HepG2 (cell line): ENCODE data around the gene ETDC. TPM values are rescaled to one million over a fixed set of nuclear protein-coding genes. Genes with fewer than 3 reads are reported as not detected.

ENCODE experiments used
- ATAC-seq: fragments of 200-7000 bp; cut with Tn5 transposase; 3 replicates; pipeline ENCODE4 v1.9.1; 2020; ENCODE audit warnings: mild to moderate bottlenecking, moderate library complexity
- BruUV-seq: library from RNA; stranded (reverse); fragments of 400-500 nt; replicated peaks from 2 replicates; lab custom pipeline; 2021; lab: Mats Ljungman, UMichigan
- CTCF ChIA-PET: fragments of 300-600 bp; formaldehyde crosslinking; extraction: SDS; loops from one replicate; lab custom pipeline; 2021; ENCODE audit warnings: low total read pairs, inconsistent platforms, low intra/inter-chr PET ratio; lab: Yijun Ruan, JAX
- POLR2A ChIA-PET: fragments of 350-600 bp; sonication (Branson Sonifier 250); formaldehyde crosslinking; loops from one replicate; lab custom pipeline; 2020; ENCODE audit warnings: antibody characterized with exemption, inconsistent platforms; lab: Yijun Ruan, JAX
- DNase-seq: peaks from one replicate; pipeline ENCODE4 v3.0.0-alpha.2; 2015; ENCODE audit warnings: low spot score
- FAIRE-seq: peaks from 3 replicates; lab custom pipeline; 2011; peaks lifted over from hg19 to GRCh38; lab: Jason Lieb, UNC
- H2AFZ ChIP-seq: one replicate; pipeline ENCODE4 v1.6.1; 2011; ENCODE audit warnings: low read length, inconsistent platforms
- H3K27ac ChIP-seq: fragments of 300-600 bp; 3 replicates; pipeline ENCODE4 v1.8.0; 2011; ENCODE audit warnings: mixed run types, mild to moderate bottlenecking, mixed read lengths, low read length, inconsistent platforms; ENCODE audit not compliant: insufficient read depth; ENCODE audit errors: extremely low read length
- H3K27me3 ChIP-seq, 2 experiments: fragments of 200-600 bp in 1 of 2; 2 replicates in 1 of 2; 3 replicates in 1 of 2; pipeline versions ENCODE4 v1.6.0 to v1.8.0; 2011; ENCODE audit warnings: low read length in 2 of 2, mild to moderate bottlenecking in 2 of 2, moderate library complexity in 2 of 2, inconsistent platforms in 1 of 2; ENCODE audit not compliant: insufficient read depth in 2 of 2, control insufficient read depth in 1 of 2
- H3K36me3 ChIP-seq, 2 experiments: fragments of 200-600 bp in 1 of 2; replicated peaks in 1 of 2; 2 replicates in 1 of 2; 3 replicates in 1 of 2; pipeline versions ENCODE4 v1.5.1 to v1.8.0; 2011; ENCODE audit warnings: low read length in 2 of 2, inconsistent platforms in 1 of 2; ENCODE audit not compliant: insufficient read depth in 2 of 2, control insufficient read depth in 1 of 2
- H3K4me1 ChIP-seq: 2 replicates; pipeline ENCODE4 v1.5.1; 2012; ENCODE audit warnings: low read length, inconsistent platforms; ENCODE audit not compliant: insufficient read depth
- H3K4me2 ChIP-seq: 2 replicates; pipeline ENCODE4 v1.6.0; 2011; ENCODE audit warnings: low read depth, low read length, inconsistent platforms
- H3K4me3 ChIP-seq, 3 experiments: fragments of 200-600 bp in 1 of 3; sonication (generic), shearing (Covaris generic) in 1 of 3; replicated peaks in 1 of 3; 2 replicates each; pipeline ENCODE4 v1.5.1; 2011 to 2016; ENCODE audit warnings: low read length in 3 of 3, inconsistent platforms in 2 of 3, low read depth in 2 of 3, mild to moderate bottlenecking in 2 of 3, control low read depth in 1 of 3, mixed read lengths in 1 of 3; ENCODE audit not compliant: insufficient read depth in 1 of 3
- H3K79me2 ChIP-seq: one replicate; pipeline ENCODE4 v1.6.1; 2011; ENCODE audit warnings: low read length, inconsistent platforms; ENCODE audit not compliant: insufficient read depth
- H3K9ac ChIP-seq: 2 replicates; pipeline ENCODE4 v1.6.0; 2011; ENCODE audit warnings: mild to moderate bottlenecking, low read depth, low read length, inconsistent platforms; ENCODE audit not compliant: insufficient read depth
- H3K9me3 ChIP-seq: 2 replicates; pipeline ENCODE4 v1.5.1; 2012; ENCODE audit warnings: mild to moderate bottlenecking, low read length
- H4K20me1 ChIP-seq: 2 replicates; pipeline ENCODE4 v1.6.0; 2011; ENCODE audit warnings: inconsistent platforms, mild to moderate bottlenecking, low read length, moderate library complexity; ENCODE audit not compliant: insufficient read depth
- NFIB ChIP-seq: sonication (generic); formaldehyde crosslinking; IDR thresholded peaks from 2 replicates; pipeline ENCODE4 v1.9.0; 2021; ENCODE audit warnings: missing genetic modification reagents, mild to moderate bottlenecking, borderline replicate concordance
- NFKB2 ChIP-seq: sonication (generic); formaldehyde crosslinking; IDR thresholded peaks from 2 replicates; pipeline ENCODE4 v1.4.0; 2020; ENCODE audit warnings: missing genetic modification reagents, borderline replicate concordance
- NPAS2 ChIP-seq: sonication (generic); formaldehyde crosslinking; IDR thresholded peaks from 2 replicates; pipeline ENCODE4 v1.8.0; 2022; ENCODE audit warnings: mild to moderate bottlenecking, missing genetic modification reagents, borderline replicate concordance
- NR2C2 ChIP-seq: sonication (generic); formaldehyde crosslinking; IDR thresholded peaks from 2 replicates; pipeline ENCODE4 v1.4.0; 2020; ENCODE audit warnings: missing genetic modification reagents, mild to moderate bottlenecking, moderate library complexity, borderline replicate concordance
- ZNF652 ChIP-seq: IDR thresholded peaks from 2 replicates; pipeline ENCODE4 v1.6.1; 2016; ENCODE audit warnings: low read depth, borderline replicate concordance
- ZNF766 ChIP-seq: sonication (generic); formaldehyde crosslinking; IDR thresholded peaks from 2 replicates; pipeline ENCODE4 v1.5.0; 2020; ENCODE audit warnings: missing genetic modification reagents, borderline replicate concordance
- ZNF83 ChIP-seq: sonication (generic); formaldehyde crosslinking; IDR thresholded peaks from 2 replicates; pipeline ENCODE4 v1.4.0; 2020; ENCODE audit warnings: missing genetic modification reagents, mild to moderate bottlenecking, borderline replicate concordance
- WGBS: methylation state at CpG from one replicate; pipeline ENCODE4 v1.1.6; 2017; ENCODE audit warnings: low lambda C conversion rate; 5-methylcytosine and 5-hydroxymethylcytosine counted together
- in situ Hi-C: cut with HindIII; loops from 2 replicates; pipeline ENCODE4 v1.10.0; 2017; ENCODE audit warnings: low pct_unique_long_range_greater_than_20kb; ENCODE audit not compliant: extremely low pct_ligation_motif_present
- intact Hi-C: fragments of 100-400 bp; cut with micrococcal nuclease; formaldehyde crosslinking; loops from one replicate; pipeline ENCODE4 v1.10.0; 2022; ENCODE audit not compliant: unreplicated experiment
- polyA plus RNA-seq, 8 experiments: library from polyadenylated mRNA; depleted of rRNA in 3 of 8; stranded (reverse) in 7 of 8; unstranded in 1 of 8; fragments of >200 nt; fragmentation: Illumina TruSeq in 4 of 8; extraction: Trizol in 4 of 8; gene quantifications; 2 replicates each; pipeline versions ENCODE4 v1.2.1 to v1.2.3, GENCODE V29; 2011 to 2016; ENCODE audit warnings: low read depth in 4 of 8, missing spikeins in 1 of 8, mixed read lengths in 1 of 8; ENCODE audit not compliant: insufficient read depth in 1 of 8
- total RNA-seq, 5 experiments: library from RNA; depleted of rRNA; stranded (reverse); fragments of >200 nt; fragmentation: Illumina TruSeq; extraction: Trizol; gene quantifications; 2 replicates each; pipeline ENCODE4 v1.2.3, GENCODE V29; 2016; ENCODE audit warnings: low read depth in 1 of 5
- TF ChIP-seq, protein P1 (sequence below): sonication (generic); formaldehyde crosslinking; IDR thresholded peaks from 2 replicates; pipeline ENCODE4 v1.9.0; 2021; ENCODE audit warnings: missing genetic modification reagents, mild to moderate bottlenecking, borderline replicate concordance
- TF ChIP-seq, protein P2 (sequence below): conservative IDR thresholded peaks from 2 replicates; pipeline ENCODE4 v1.6.1; 2018; ENCODE audit warnings: missing genetic modification reagents
- TF ChIP-seq, protein P3 (sequence below): sonication (generic); formaldehyde crosslinking; IDR thresholded peaks from 2 replicates; pipeline ENCODE4 v1.4.0; 2020; ENCODE audit warnings: mild to moderate bottlenecking, missing genetic modification reagents
- TF ChIP-seq, protein P4 (sequence below): sonication (generic); formaldehyde crosslinking; conservative IDR thresholded peaks from 2 replicates; pipeline ENCODE4 v1.8.0; 2022; ENCODE audit warnings: low read depth, missing genetic modification reagents
- TF ChIP-seq, protein P5 (sequence below): sonication (generic); formaldehyde crosslinking; IDR thresholded peaks from 2 replicates; pipeline ENCODE4 v1.4.0; 2020; ENCODE audit warnings: missing genetic modification reagents, mild to moderate bottlenecking, borderline replicate concordance

The ETDC gene
- total and polyA plus RNA-seq, 2 of the 13 experiments (the other 11 are each of a cell fraction or from before 2014, with no cell fraction given), result not detected

DNA sequence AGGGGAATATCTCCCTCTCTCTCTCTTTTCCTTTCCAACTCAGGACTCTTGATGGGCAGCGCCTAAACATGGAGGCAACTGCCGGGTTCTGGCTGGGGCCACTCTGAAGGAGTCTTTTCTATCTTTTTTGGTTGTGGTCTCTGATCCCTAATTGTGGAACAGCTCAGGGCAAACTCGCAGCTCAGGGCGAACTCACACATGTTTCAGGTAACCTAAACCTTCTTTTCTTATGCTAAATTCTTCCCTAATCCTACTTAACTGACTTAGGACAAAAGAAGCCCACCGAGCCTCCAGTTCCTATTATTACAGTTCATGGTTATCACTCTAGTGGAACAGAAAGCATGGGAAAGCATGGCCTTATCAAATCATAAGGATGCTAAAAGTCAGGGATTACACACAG, 36.1 kb upstream of the ETDC start:
- H4K20me1 ChIP-seq, result no peaks in the 10 kb centered on the region
- TF ChIP-seq NFKB2 (no peak), ZNF83 (CRISPR knock-in tag) (no peak), NFIB (CRISPR knock-in tag) (no peak), ZNF652 (CRISPR knock-in tag) (no peak), NPAS2 (no peak), NR2C2 (CRISPR knock-in tag) (no peak), ZNF766 (CRISPR knock-in tag) (no peak)
- TF ChIP-seq, protein P1, sequence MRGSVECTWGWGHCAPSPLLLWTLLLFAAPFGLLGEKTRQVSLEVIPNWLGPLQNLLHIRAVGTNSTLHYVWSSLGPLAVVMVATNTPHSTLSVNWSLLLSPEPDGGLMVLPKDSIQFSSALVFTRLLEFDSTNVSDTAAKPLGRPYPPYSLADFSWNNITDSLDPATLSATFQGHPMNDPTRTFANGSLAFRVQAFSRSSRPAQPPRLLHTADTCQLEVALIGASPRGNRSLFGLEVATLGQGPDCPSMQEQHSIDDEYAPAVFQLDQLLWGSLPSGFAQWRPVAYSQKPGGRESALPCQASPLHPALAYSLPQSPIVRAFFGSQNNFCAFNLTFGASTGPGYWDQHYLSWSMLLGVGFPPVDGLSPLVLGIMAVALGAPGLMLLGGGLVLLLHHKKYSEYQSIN (CRISPR knock-in tag), result no peak
- TF ChIP-seq, protein P2, sequence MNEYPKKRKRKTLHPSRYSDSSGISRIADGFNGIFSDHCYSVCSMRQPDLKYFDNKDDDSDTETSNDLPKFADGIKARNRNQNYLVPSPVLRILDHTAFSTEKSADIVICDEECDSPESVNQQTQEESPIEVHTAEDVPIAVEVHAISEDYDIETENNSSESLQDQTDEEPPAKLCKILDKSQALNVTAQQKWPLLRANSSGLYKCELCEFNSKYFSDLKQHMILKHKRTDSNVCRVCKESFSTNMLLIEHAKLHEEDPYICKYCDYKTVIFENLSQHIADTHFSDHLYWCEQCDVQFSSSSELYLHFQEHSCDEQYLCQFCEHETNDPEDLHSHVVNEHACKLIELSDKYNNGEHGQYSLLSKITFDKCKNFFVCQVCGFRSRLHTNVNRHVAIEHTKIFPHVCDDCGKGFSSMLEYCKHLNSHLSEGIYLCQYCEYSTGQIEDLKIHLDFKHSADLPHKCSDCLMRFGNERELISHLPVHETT (CRISPR knock-in tag), result no peak
- TF ChIP-seq, protein P3, sequence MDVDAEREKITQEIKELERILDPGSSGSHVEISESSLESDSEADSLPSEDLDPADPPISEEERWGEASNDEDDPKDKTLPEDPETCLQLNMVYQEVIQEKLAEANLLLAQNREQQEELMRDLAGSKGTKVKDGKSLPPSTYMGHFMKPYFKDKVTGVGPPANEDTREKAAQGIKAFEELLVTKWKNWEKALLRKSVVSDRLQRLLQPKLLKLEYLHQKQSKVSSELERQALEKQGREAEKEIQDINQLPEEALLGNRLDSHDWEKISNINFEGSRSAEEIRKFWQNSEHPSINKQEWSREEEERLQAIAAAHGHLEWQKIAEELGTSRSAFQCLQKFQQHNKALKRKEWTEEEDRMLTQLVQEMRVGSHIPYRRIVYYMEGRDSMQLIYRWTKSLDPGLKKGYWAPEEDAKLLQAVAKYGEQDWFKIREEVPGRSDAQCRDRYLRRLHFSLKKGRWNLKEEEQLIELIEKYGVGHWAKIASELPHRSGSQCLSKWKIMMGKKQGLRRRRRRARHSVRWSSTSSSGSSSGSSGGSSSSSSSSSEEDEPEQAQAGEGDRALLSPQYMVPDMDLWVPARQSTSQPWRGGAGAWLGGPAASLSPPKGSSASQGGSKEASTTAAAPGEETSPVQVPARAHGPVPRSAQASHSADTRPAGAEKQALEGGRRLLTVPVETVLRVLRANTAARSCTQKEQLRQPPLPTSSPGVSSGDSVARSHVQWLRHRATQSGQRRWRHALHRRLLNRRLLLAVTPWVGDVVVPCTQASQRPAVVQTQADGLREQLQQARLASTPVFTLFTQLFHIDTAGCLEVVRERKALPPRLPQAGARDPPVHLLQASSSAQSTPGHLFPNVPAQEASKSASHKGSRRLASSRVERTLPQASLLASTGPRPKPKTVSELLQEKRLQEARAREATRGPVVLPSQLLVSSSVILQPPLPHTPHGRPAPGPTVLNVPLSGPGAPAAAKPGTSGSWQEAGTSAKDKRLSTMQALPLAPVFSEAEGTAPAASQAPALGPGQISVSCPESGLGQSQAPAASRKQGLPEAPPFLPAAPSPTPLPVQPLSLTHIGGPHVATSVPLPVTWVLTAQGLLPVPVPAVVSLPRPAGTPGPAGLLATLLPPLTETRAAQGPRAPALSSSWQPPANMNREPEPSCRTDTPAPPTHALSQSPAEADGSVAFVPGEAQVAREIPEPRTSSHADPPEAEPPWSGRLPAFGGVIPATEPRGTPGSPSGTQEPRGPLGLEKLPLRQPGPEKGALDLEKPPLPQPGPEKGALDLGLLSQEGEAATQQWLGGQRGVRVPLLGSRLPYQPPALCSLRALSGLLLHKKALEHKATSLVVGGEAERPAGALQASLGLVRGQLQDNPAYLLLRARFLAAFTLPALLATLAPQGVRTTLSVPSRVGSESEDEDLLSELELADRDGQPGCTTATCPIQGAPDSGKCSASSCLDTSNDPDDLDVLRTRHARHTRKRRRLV (CRISPR knock-in tag), result no peak
- TF ChIP-seq, protein P4, sequence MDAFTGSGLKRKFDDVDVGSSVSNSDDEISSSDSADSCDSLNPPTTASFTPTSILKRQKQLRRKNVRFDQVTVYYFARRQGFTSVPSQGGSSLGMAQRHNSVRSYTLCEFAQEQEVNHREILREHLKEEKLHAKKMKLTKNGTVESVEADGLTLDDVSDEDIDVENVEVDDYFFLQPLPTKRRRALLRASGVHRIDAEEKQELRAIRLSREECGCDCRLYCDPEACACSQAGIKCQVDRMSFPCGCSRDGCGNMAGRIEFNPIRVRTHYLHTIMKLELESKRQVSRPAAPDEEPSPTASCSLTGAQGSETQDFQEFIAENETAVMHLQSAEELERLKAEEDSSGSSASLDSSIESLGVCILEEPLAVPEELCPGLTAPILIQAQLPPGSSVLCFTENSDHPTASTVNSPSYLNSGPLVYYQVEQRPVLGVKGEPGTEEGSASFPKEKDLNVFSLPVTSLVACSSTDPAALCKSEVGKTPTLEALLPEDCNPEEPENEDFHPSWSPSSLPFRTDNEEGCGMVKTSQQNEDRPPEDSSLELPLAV (CRISPR knock-in tag), result no peak
- TF ChIP-seq, protein P5, sequence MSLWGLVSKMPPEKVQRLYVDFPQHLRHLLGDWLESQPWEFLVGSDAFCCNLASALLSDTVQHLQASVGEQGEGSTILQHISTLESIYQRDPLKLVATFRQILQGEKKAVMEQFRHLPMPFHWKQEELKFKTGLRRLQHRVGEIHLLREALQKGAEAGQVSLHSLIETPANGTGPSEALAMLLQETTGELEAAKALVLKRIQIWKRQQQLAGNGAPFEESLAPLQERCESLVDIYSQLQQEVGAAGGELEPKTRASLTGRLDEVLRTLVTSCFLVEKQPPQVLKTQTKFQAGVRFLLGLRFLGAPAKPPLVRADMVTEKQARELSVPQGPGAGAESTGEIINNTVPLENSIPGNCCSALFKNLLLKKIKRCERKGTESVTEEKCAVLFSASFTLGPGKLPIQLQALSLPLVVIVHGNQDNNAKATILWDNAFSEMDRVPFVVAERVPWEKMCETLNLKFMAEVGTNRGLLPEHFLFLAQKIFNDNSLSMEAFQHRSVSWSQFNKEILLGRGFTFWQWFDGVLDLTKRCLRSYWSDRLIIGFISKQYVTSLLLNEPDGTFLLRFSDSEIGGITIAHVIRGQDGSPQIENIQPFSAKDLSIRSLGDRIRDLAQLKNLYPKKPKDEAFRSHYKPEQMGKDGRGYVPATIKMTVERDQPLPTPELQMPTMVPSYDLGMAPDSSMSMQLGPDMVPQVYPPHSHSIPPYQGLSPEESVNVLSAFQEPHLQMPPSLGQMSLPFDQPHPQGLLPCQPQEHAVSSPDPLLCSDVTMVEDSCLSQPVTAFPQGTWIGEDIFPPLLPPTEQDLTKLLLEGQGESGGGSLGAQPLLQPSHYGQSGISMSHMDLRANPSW (CRISPR knock-in tag), result no peak

More for the DNA sequence above, 36.1 kb upstream of the ETDC start:
- FAIRE-seq (no peak), ATAC-seq (no peak), DNase-seq (no peak)
- no TSS peak for BruUV-seq
- no peak overlapping the region for H3K4me3 ChIP-seq
- no peaks in the 10 kb centered on the region for H3K4me1 ChIP-seq
- H3K9ac ChIP-seq, result no peak overlapping the region
- ChIA-PET POLR2A (no interaction called here), CTCF (no interaction called here)
- WGBS, result 68% methylated on average over 5 of the region's 5 CpGs
- no peak overlapping the region for H2AFZ ChIP-seq
- H3K36me3 ChIP-seq, result no peaks in the 10 kb centered on the region
- no peaks in the 10 kb centered on the region for H3K79me2 ChIP-seq
- H3K4me2 ChIP-seq, result no peak overlapping the region
- no peaks in the 10 kb centered on the region for H3K9me3 ChIP-seq
- in situ Hi-C loops (no loop called here), intact Hi-C loops (no loop called here)
- H3K27me3 ChIP-seq, result no peaks in the 10 kb centered on the region; a peak in 1 of 5 replicates
- no peak overlapping the region for H3K27ac ChIP-seq
